Measurements from ENCODE around the gene LIX1L. TPM values are rescaled to one million over a fixed set of nuclear protein-coding genes. Genes with fewer than 3 reads are reported as not detected.
"Not testable (repeated sequence)": the region's sequence is repeated elsewhere in the genome, so short reads cannot be mapped to it uniquely, and the experiment has no call there.

The LIX1L gene
- total RNA-seq, 1 donor from 2014 or later: 32.8 TPM

DNA sequence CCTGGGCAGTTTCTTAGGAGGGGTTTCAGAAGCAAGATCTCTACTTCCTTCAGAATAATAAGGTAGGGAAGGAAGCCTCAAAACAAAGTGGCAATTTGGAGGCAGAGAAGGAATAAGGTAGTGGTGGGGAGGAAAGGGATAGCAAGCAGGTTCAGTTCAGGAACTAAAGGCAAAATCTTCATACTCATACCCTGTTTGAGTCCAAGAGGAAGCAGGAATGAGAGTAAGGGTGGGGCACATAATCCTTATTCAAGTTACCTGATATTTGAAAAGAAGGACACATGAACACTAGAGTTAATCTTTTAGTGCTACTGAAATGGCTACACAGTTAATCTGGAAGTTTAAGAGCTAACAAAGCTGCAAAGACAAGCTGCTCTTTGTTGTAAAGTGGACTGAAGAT, 22.1 kb downstream of the LIX1L start:
- intact Hi-C loops (cut with DNase I): no loop called here
- Histone ChIP-seq H3K4me3 (no peak overlapping the region), H3K27ac (no peak overlapping the region), H3K27me3 (no peaks in the 10 kb centered on the region), H3K9me3 (no peaks in the 10 kb centered on the region), H3K36me3 (peaks cover 49% of the 10 kb centered on the region), H3K4me1 (peaks cover 3% of the 10 kb centered on the region)
- DNase-seq: no peak
- TF ChIP-seq, protein P1, sequence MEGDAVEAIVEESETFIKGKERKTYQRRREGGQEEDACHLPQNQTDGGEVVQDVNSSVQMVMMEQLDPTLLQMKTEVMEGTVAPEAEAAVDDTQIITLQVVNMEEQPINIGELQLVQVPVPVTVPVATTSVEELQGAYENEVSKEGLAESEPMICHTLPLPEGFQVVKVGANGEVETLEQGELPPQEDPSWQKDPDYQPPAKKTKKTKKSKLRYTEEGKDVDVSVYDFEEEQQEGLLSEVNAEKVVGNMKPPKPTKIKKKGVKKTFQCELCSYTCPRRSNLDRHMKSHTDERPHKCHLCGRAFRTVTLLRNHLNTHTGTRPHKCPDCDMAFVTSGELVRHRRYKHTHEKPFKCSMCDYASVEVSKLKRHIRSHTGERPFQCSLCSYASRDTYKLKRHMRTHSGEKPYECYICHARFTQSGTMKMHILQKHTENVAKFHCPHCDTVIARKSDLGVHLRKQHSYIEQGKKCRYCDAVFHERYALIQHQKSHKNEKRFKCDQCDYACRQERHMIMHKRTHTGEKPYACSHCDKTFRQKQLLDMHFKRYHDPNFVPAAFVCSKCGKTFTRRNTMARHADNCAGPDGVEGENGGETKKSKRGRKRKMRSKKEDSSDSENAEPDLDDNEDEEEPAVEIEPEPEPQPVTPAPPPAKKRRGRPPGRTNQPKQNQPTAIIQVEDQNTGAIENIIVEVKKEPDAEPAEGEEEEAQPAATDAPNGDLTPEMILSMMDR (IDR thresholded peaks at IDR 0.05): no peak
- no peak for ATAC-seq

DNA sequence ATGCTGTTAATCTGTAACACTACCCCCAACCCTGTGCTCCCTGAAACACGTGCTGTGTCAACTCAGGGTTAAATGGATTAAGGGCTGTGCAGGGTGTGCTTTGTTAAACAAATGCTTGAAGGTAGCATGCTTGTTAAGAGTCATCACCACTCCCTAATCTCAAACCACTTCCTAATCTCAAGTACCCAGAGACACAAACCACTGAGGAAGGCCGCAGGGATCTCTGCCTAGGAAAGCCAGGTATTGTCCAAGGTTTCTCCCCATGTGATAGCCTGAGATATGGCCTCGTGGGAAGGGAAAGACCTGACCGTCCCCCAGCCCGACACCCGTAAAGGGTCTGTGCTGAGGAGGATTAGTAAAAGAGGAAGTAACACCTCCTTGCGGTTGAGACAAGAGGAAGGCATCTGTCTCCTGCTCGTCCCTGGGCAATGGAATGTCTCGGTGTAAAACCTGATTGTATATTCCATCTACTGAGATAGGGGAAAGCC, 25.3 kb downstream of the LIX1L start:
- H3K27me3 ChIP-seq; DNase-seq; H3K4me1 ChIP-seq; H3K4me3 ChIP-seq; intact Hi-C loops (cut with DNase I); ATAC-seq; H3K9me3 ChIP-seq: not testable (repeated sequence)
- peak overlapping the region; percentile 32 for H3K27ac ChIP-seq
- H3K36me3 ChIP-seq: peaks cover 38% of the 10 kb centered on the region

DNA sequence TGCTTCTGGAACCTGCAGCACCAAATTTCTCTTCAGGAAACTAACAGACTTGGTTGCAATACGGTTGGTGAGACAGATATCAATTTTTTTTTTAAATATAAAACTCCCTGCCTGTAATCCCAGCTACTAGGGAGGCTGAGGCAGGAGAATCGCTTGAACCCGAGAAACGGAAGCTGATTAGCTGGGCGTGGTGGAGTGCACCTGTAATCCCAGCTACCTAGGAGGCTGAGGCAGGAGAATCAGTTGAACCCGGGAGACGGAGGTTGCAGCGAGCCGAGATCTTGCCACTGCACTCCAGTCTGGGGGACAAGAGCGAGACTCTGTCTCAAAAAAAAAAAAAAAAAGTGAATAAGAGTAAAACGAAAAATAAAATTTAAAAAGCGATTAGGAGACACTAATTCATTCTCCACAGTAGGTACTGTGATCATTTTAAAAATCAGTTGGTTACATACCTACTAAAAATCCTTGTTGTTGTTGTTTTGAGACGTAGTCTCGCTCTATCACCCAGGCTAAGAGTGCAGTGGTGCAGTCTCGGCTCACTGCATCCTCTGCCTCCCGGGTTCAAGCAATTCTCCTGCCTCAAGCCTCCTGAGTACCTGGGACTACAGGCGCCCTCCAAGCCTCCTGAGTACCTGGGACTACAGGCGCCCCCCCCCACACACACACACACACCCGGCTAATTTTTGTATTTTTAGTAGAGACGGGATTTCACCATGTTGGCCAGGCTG, 29.7 kb downstream of the LIX1L start:
- Histone ChIP-seq H3K9me3 (no peaks in the 10 kb centered on the region), H3K27me3 (no peaks in the 10 kb centered on the region), H3K4me3 (peak overlapping the region; percentile 91), H3K36me3 (peaks cover 19% of the 10 kb centered on the region), H3K27ac (peak overlapping the region; percentile 98), H3K4me1 (peaks cover 10% of the 10 kb centered on the region)
- intact Hi-C loops (cut with DNase I): no loop called here
- no peak for DNase-seq
- TF ChIP-seq, protein P1 (IDR thresholded peaks at IDR 0.05): no peak
- ATAC-seq: no peak

DNA sequence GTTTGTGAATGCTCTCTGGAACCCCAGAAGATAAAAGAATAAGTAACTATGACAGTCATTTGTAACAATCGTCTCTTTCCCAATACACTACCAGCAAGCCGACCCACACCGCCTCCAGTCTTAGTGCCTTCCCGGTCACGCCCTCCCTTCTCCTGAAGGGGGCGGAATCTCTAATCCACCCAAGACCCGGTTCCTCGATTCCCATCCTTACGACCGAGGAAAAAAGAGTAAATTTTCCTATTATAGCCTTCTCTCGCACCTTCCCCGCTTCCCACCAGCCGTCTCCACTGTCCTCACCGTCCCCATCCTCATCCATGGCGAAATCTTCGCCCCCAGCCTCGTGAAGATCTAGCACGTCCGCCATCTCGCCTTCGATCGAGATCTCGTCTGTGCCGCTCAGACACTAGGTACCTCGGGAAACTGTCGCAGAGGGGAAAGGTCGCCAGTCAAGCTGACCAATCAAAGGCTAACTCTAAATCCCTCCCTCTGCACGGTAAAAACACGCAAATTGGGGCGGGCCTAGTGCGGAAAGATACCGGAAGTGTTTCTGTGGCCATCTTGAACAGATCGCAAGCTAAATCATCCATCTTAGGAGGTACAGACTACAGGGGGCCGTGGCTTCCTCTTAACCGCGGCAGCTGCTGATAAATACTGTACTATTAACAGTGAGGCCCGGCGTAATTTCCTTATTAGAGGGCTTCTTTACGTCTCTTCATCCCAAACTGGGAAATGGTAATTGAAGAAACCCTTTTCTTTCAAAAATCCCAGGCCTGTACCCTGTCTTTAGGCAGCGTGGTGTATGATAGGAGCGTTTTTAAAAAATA, 30.5 kb downstream of the LIX1L start, which contains the start of gene RBM8A:
Gene RBM8A, minus strand, starts transcription at position 422 of the 824 bp plus-strand sequence. Its CDS starts 58 bp downstream, at position 364.
- Histone ChIP-seq H3K9me3 (no peaks in the 10 kb centered on the region), H3K36me3 (peaks cover 19% of the 10 kb centered on the region), H3K4me3 (peak within 1 kb of the TSS; percentile 91), H3K27ac (peak within 1 kb of the TSS; percentile 98), H3K27me3 (no peaks in the 10 kb centered on the region), H3K4me1 (peaks cover 10% of the 10 kb centered on the region)
- TF ChIP-seq, protein P1 (IDR thresholded peaks at IDR 0.05): peak; percentile 60
- intact Hi-C loops (cut with DNase I): no loop called here
- ATAC-seq (peak; percentile 99), DNase-seq (peak; percentile 92)

DNA sequence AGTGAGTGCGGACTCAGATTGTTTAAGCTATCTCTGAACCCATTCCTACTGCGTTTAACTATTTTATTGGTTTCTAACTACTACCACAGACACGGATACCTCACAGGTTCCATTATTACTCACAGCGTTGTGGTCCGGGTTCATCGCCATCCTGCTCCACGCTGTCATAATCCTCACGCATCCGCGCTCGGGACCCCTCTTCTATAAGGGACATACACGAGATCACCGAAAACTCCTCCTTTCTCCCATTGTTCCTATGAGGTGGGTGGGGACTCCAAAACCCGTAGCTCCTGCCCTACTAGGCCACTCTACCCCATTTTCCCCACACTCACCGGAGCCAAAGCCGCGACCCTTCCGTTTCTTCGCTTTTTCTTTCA, 31.1 kb downstream of the LIX1L start:
- Histone ChIP-seq H3K4me1 (peaks cover 10% of the 10 kb centered on the region), H3K4me3 (peak overlapping the region; percentile 91), H3K27me3 (no peaks in the 10 kb centered on the region), H3K9me3 (no peaks in the 10 kb centered on the region), H3K36me3 (peaks cover 19% of the 10 kb centered on the region), H3K27ac (peak overlapping the region; percentile 98)
- ATAC-seq (peak; percentile 1), DNase-seq (no peak)
- intact Hi-C loops (cut with DNase I): no loop called here
- TF ChIP-seq, protein P1 (IDR thresholded peaks at IDR 0.05): no peak

DNA sequence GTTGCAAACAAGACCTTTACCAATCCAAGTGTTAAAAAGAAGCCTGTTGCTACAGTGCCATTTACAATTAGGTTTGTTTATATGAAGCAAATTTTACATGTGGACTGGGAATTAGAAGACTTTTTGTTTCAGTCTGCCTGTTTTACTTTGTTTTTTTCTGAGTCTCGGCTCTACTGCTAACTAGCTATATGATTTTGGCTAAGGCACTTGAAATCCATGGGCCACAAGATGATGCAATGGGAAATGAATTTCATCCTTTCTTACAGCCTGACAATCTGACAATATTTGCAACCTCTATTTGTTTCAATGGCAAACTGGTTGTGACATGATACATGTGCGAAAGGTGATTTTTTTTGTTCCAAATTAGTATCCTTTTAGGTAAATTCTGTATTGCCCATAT, 35.6 kb downstream of the LIX1L start:
- intact Hi-C loops (cut with DNase I): no loop called here
- peaks cover 19% of the 10 kb centered on the region for H3K36me3 ChIP-seq
- no peak for DNase-seq
- peaks cover 26% of the 10 kb centered on the region for H3K4me1 ChIP-seq
- no peaks in the 10 kb centered on the region for H3K9me3 ChIP-seq
- ATAC-seq: no peak
- no peaks in the 10 kb centered on the region for H3K27me3 ChIP-seq
- H3K27ac ChIP-seq: no peak overlapping the region
- TF ChIP-seq, protein P1 (IDR thresholded peaks at IDR 0.05): no peak
- no peak overlapping the region for H3K4me3 ChIP-seq

DNA sequence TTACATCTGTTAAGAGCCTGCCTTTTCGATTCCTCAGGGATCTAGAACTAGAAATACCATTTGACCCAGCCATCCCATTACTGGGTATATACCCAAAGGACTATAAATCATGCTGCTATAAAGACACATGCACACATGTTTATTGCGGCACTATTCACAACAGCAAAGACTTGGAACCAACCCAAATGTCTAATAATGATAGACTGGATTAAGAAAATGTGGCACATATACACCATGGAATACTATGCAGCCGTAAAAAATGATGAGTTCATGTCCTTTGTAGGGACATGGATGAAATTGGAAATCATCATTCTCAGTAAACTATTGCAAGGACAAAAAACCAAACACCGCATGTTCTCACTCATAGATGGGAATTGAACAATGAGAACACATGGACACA, 37.5 kb downstream of the LIX1L start:
- DNase-seq; intact Hi-C loops (cut with DNase I): not testable (repeated sequence)

More for the DNA sequence above, 37.5 kb downstream of the LIX1L start:
- H3K27me3 ChIP-seq, H3K4me3 ChIP-seq, H3K27ac ChIP-seq, H3K9me3 ChIP-seq, ATAC-seq: not testable (repeated sequence)
- Histone ChIP-seq H3K36me3 (peaks cover 24% of the 10 kb centered on the region), H3K4me1 (peaks cover 22% of the 10 kb centered on the region)
